GM19193 (cell line): ENCODE results near the gene PTPRO.

ENCODE experiments used
- POLR2A ChIP-seq: IDR thresholded peaks from 4 replicates; pipeline ENCODE4 v1.6.1; 2011; ENCODE audit not compliant: insufficient read depth, insufficient read length; ENCODE audit errors: extremely low read depth

PTPRO gene

GRCh38 chr12:15608941-15609340, 286.6 kb downstream of the PTPRO start:
- no peak for TF ChIP-seq POLR2A

GRCh38 chr12:15613981-15614380, 291.7 kb downstream of the PTPRO start:
- no peak for TF ChIP-seq POLR2A

GRCh38 chr12:15620741-15621539, 298.6 kb downstream of the PTPRO start:
- TF ChIP-seq POLR2A, result no peak

DNA sequence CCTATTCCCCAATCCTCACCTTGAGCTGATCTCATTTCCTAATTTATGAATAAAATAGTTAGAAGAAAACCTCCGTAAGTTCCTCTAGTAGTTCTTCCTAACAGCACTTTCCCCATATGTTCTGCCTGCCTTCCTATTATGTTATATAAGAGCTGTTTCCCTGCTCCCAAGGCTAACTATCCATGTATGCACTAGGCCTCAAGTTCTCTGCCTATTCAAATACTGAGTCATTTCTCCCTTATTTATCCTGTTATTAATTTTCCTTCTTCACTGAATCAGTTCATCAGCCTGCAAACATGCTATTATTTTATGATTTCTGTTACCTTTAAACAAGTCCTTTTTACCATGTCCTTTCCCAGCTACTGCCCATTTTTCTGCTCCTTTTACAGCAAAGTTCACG, 302.8 kb downstream of the PTPRO start:
- no peak for TF ChIP-seq POLR2A

DNA sequence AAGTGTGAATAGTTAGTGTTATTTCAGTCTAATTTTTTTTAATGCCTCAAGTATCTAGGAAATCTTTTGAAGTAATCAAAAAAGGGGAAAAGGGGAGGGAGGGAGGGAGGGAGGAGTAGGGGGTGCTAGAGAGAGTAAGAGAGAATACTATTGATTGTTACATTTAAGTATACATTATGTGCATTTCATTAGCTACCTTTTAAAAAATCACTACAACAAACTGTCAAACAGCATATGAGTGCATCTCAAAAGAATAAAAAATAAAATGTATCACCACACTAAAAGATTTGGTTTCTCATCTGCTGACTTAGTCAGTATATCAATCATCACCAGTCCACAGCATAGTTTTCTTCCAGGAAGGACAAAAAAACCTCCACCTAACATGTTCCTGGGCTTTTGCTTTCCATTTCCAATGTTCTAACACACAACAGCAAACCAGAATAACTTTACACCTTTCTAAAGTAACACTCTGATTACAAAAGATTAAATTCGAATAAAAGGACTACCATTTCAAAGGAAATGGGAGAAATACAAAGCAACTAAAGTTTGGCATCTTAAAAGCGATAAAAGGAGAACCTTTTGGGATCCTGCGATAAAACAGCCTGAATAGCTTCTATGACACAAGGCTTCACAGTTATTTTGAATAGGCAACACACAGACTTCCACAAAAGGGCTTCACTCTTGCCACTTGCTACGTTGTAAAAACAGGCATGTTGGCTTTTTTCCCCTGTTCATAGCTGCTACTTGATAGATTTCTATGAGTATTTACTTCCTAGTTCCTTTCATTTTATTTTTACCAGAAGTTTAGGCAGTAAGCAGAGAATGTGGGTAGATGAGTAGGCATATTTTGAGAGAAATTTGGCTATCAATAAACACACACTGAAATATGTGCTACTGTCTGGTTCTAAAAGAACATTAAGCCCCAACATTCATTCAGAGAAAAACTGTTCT, 306.0 kb downstream of the PTPRO start:
- no peak for TF ChIP-seq POLR2A

- no peak for TF ChIP-seq POLR2A
Observed at GRCh38 chr12:15629108-15629507, 306.8 kb downstream of the PTPRO start.

- no peak for TF ChIP-seq POLR2A
Observed at GRCh38 chr12:15629761-15630160, 307.5 kb downstream of the PTPRO start.

DNA sequence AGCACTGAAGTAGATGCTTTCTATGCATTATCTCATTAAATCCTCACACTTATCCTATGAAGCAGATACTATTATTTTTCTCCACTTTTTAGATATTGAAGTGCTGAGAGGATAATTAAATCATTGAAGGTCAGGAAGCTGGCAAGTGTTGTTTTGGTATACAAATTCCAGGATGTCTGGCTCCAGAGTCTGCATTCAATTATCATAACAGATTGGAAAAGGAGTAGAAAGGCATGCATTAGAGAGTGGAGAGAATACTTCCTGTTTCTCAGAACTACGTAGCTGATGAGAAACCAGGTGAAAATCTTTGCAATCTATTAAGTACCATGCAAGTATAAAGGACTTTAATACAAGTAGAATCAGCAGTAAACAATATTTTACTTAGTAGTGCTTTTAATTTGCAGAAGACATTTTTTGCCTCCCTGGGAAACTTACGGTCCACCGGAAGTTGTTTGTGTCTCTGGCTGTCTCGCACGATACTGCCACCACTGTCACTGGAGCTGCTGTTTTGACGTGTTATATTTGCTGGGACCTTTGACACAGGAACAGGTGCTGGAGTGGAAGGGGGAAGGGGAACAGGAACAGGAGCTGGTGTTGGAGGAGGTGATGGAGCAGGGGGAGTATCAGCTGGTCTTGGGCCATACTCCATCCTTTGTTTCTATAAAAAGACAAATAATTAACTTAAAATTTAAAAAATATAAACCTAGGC, 308.9 kb downstream of the PTPRO start:
- TF ChIP-seq POLR2A, result no peak

GRCh38 chr12:15632708-15633107, 310.4 kb downstream of the PTPRO start:
- TF ChIP-seq POLR2A, result no peak

DNA sequence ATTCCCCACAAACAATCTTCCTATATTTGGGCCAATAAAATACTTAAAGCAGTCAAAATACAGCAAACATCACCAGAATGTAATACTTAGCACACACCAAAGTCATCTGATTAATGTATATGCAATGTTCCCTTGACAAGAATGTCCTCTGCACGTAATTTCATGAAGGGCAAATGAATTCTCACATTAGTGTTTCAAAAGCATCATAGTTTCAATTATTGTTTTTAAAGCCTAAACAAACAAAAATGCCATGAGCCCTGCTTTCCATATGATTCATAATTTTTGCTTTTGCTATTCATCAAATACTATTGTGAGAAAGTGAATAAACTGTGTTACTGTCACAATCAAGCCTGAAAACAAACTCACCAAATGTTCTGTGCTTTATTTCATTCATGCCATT, 310.9 kb downstream of the PTPRO start:
- no peak for TF ChIP-seq POLR2A

DNA sequence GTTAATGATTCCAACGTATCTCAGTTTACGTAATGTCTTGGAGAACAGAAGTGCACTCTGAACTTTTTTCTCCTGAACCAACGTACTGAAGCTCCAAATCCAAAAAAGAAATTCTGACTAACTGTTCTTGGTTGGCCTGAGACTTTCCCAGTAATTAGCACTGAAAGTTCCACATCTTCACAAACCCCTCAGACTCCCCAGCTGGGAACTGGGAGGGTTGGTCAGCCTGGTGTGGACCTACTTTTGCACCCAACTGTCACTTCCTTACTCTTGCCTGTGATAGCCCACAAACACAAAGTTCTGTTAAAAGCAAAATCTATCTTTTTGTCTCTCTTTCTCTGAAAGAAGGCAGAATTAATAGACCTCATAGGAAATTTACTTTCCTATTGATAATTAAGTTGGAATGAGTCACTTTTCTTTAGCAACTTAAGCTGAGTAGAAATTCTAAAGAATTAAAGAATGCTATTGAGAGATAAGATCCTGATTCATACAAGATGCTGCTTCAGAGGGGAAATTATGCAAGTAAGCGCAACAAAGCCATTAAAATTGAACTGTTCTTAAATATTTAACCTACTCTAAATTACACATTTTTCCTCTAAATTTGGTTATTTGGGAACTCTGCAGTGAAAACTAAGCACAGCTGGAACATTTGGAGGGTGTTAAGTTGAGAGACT, 311.8 kb downstream of the PTPRO start:
- TF ChIP-seq POLR2A, result no peak

GRCh38 chr12:15636060-15636890, 314.0 kb downstream of the PTPRO start:
- no peak for TF ChIP-seq POLR2A

DNA sequence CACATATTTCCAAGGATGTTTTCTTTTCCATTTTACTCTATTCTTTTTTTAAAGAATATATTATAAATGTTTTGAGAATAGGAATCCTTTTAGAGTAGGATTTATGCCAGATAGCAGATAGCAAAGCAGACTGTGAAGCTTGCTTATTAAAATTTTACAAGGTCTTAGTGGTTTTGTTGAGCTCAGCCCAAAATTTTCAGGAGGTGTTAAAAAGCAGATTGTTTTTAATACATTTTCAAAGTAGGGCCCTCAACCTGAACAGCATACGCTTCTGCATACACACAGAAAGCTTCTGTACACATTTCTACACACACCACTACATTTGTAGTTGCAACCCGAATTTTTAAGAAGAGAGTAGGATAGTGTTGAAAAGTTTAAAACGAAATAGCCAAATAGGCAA, 315.9 kb downstream of the PTPRO start:
- TF ChIP-seq POLR2A, result no peak

GRCh38 chr12:15644700-15645099, 322.4 kb downstream of the PTPRO start:
- no peak for TF ChIP-seq POLR2A
